ENCODE results near the gene HNF1B.

DNA sequence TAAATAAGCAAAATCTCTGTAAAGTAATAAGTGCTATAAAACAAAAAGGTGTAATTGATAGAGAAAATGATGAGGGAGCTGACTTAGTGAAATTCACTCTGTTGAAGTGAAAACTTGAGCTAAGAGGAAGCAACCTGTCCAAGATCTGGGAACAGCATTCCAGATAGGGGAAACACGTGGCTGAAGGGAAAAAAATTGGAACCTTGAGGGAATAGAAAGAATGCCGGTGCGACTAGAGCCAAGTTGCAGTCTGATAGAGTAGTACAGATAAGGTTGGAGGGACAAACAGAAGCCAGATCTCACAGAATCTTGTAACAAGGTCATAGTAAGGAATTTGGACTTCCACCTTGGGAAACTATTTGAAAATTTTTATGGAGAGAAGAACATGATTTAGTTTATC, 101.0 kb downstream of the HNF1B start:
- TF ChIP-seq, protein P1, sequence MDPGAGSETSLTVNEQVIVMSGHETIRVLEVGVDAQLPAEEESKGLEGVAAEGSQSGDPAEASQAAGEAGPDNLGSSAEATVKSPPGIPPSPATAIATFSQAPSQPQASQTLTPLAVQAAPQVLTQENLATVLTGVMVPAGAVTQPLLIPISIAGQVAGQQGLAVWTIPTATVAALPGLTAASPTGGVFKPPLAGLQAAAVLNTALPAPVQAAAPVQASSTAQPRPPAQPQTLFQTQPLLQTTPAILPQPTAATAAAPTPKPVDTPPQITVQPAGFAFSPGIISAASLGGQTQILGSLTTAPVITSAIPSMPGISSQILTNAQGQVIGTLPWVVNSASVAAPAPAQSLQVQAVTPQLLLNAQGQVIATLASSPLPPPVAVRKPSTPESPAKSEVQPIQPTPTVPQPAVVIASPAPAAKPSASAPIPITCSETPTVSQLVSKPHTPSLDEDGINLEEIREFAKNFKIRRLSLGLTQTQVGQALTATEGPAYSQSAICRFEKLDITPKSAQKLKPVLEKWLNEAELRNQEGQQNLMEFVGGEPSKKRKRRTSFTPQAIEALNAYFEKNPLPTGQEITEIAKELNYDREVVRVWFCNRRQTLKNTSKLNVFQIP (CRISPR knock-in tag; IDR thresholded peaks at IDR 0.05; ENCODE audit: borderline replicate concordance, low read depth) = no peak
- TF ChIP-seq, protein P2, sequence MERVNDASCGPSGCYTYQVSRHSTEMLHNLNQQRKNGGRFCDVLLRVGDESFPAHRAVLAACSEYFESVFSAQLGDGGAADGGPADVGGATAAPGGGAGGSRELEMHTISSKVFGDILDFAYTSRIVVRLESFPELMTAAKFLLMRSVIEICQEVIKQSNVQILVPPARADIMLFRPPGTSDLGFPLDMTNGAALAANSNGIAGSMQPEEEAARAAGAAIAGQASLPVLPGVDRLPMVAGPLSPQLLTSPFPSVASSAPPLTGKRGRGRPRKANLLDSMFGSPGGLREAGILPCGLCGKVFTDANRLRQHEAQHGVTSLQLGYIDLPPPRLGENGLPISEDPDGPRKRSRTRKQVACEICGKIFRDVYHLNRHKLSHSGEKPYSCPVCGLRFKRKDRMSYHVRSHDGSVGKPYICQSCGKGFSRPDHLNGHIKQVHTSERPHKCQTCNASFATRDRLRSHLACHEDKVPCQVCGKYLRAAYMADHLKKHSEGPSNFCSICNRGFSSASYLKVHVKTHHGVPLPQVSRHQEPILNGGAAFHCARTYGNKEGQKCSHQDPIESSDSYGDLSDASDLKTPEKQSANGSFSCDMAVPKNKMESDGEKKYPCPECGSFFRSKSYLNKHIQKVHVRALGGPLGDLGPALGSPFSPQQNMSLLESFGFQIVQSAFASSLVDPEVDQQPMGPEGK (CRISPR knock-in tag; IDR thresholded peaks at IDR 0.05; ENCODE audit: borderline replicate concordance) = no peak

All from SK-N-SH treated with all-trans-retinoic acid at 6 μM for 48 hours (cell line).